ENCODE measurements around the gene RPGRIP1.

GRCh38 chr14:21248739-21249411 lies 31.0 kb upstream of the RPGRIP1 start:
- TF ChIP-seq POLR2AphosphoS5 (IDR thresholded peaks at IDR 0.05; ENCODE audit: borderline replicate concordance, low read depth, low read length) (no peak), EZH2 (IDR thresholded peaks at IDR 0.05) (no peak), FOXP2 (optimal IDR thresholded peaks at IDR 0.05; ENCODE audit: control extremely low read depth, extremely low read length, insufficient read depth) (no peak)

Measured in SK-N-MC (cell line).